ENCODE measurements around the gene FAXDC2.

FAXDC2 gene

GRCh38 chr5:154866841-154867240 lies 16.4 kb upstream of the FAXDC2 start:
- H3K27ac ChIP-seq, result no peak overlapping the region
- no peaks in the 10 kb centered on the region for H3K9me3 ChIP-seq (ENCODE audit: severe bottlenecking)
- no peaks in the 10 kb centered on the region for H3K27me3 ChIP-seq (ENCODE audit: insufficient read depth, low read depth, severe bottlenecking)
- H3K36me3 ChIP-seq, result peaks cover 48% of the 10 kb centered on the region
- H3K4me3 ChIP-seq (ENCODE audit: low read depth, low read length), result no peak overlapping the region
- TF ChIP-seq, protein P1, sequence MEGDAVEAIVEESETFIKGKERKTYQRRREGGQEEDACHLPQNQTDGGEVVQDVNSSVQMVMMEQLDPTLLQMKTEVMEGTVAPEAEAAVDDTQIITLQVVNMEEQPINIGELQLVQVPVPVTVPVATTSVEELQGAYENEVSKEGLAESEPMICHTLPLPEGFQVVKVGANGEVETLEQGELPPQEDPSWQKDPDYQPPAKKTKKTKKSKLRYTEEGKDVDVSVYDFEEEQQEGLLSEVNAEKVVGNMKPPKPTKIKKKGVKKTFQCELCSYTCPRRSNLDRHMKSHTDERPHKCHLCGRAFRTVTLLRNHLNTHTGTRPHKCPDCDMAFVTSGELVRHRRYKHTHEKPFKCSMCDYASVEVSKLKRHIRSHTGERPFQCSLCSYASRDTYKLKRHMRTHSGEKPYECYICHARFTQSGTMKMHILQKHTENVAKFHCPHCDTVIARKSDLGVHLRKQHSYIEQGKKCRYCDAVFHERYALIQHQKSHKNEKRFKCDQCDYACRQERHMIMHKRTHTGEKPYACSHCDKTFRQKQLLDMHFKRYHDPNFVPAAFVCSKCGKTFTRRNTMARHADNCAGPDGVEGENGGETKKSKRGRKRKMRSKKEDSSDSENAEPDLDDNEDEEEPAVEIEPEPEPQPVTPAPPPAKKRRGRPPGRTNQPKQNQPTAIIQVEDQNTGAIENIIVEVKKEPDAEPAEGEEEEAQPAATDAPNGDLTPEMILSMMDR (IDR thresholded peaks at IDR 0.05; ENCODE audit: low read depth, low read length), result no peak
- no peak for DNase-seq

GRCh38 chr5:154865466-154866184 lies 15.2 kb upstream of the FAXDC2 start:
- DNase-seq, result no peak
- Histone ChIP-seq H3K36me3 (peaks cover 37% of the 10 kb centered on the region), H3K27ac (no peak overlapping the region), H3K4me3 (ENCODE audit: low read depth, low read length) (no peak overlapping the region), H3K9me3 (ENCODE audit: severe bottlenecking) (no peaks in the 10 kb centered on the region), H3K27me3 (ENCODE audit: insufficient read depth, low read depth, severe bottlenecking) (no peaks in the 10 kb centered on the region)
- TF ChIP-seq, protein P1 (IDR thresholded peaks at IDR 0.05; ENCODE audit: low read depth, low read length), result no peak

DNA sequence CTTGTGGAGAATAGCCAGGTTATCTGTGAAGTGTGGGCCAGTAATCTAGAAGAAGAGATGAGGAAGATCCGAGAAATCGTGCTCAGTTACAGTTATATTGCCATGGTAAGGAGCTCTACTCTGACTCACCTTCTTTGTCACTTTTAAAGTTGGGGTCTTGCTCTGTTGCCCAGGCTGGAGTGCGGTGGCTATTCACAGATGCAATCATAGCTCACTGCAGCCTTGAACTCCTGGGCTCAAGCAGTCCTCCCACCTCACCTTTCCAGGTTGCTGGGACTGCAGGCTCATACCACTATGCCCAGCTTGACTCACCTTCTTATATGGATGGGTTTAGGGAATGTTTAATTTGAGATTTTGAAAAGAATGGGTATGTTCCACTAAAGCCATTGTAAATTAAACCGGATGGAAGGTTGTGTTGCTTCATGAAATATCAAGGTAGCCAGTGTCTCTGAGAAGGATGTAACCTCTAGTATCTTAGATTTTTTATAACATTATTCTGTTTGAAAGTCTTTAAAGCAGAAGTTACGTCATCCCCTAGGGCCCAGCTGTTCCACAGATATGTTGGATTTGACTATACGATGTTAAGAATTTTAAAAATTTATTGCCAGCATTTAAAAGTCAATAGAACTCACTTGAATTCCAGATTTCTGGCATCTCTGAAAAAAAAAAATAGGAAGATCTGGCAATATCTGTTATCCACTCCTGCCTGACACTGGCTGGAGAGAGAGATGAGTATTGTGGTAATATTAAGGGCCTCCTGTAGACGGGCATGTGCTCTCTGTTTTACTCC lies 13.1 kb upstream of the FAXDC2 start:
- TF ChIP-seq, protein P1 (IDR thresholded peaks at IDR 0.05; ENCODE audit: low read depth, low read length), result no peak
- DNase-seq, result no peak
- Histone ChIP-seq H3K36me3 (peaks cover 38% of the 10 kb centered on the region), H3K27ac (no peak overlapping the region), H3K27me3 (ENCODE audit: insufficient read depth, low read depth, severe bottlenecking) (no peaks in the 10 kb centered on the region), H3K9me3 (ENCODE audit: severe bottlenecking) (no peaks in the 10 kb centered on the region), H3K4me3 (ENCODE audit: low read depth, low read length) (no peak overlapping the region)

DNA sequence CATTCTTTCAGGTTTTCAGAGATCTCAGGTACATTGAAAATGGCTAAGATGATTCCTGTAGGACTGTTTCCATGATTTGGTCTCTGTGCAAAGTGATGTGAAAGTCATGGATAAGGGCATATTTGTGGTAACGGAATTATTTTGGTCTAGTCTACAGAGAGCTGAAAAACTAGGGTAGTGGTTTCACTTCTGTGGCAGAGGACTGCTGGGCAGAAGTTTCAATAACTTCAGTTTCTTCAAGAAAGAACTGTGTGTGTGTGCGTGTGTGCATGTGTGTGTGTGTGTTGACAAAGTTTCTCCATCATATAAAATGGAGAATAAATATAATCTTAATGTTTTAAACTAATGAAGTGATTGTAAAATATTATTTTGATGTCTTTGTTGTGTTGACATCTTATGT lies 12.4 kb upstream of the FAXDC2 start:
- H3K9me3 ChIP-seq (ENCODE audit: severe bottlenecking), result no peaks in the 10 kb centered on the region
- H3K4me3 ChIP-seq (ENCODE audit: low read depth, low read length), result no peak overlapping the region
- no peaks in the 10 kb centered on the region for H3K27me3 ChIP-seq (ENCODE audit: insufficient read depth, low read depth, severe bottlenecking)
- TF ChIP-seq, protein P1 (IDR thresholded peaks at IDR 0.05; ENCODE audit: low read depth, low read length), result no peak
- H3K27ac ChIP-seq, result no peak overlapping the region
- H3K36me3 ChIP-seq, result peaks cover 36% of the 10 kb centered on the region
- no peak for DNase-seq

DNA sequence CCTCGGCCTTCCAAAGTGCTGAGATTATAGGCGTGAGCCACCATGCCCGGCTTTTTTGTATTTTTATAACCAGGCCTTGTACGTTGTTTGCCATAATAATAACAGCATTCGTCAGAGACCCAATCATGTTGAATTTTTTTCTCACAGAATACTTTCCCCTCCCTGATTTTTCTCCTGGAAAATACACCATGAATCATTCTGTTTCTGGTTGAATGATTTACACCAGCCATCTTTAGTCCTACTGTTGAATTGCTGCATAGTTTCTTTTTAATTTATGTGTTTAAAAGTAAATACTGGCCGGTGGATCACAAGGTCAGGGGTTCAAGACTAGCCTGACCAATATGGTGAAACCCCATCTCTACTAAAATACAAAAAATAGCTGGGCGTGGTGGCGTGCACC lies 11.5 kb upstream of the FAXDC2 start:
- Histone ChIP-seq H3K36me3 (peaks cover 32% of the 10 kb centered on the region), H3K27ac (no peak overlapping the region), H3K9me3 (ENCODE audit: severe bottlenecking) (no peaks in the 10 kb centered on the region), H3K4me3 (ENCODE audit: low read depth, low read length) (no peak overlapping the region), H3K27me3 (ENCODE audit: insufficient read depth, low read depth, severe bottlenecking) (no peaks in the 10 kb centered on the region)
- DNase-seq, result no peak
- TF ChIP-seq, protein P1 (IDR thresholded peaks at IDR 0.05; ENCODE audit: low read depth, low read length), result no peak

Data from WERI-Rb-1 (cell line).